Liver (tissue), 9 donors: ENCODE measurements around the gene ADGRF5. TPM values are rescaled to one million over a fixed set of nuclear protein-coding genes. Genes with fewer than 3 reads are reported as not detected.

Experiments used
- DNase-seq: peaks from one replicate; pipeline ENCODE4 v3.0.0-alpha.2; 2017; ENCODE audit warnings: low spot score
- H3K27ac ChIP-seq, 2 donors: one replicate each; pipeline ENCODE4 v1.7.0; 2013; ENCODE audit warnings: inconsistent platforms in 2 of 2, low read length in 2 of 2, control low read depth in 1 of 2, low read depth in 1 of 2, mild to moderate bottlenecking in 1 of 2
- H3K27me3 ChIP-seq, 4 donors: one replicate each; pipeline versions ENCODE4 v1.6.1 to v1.7.0; 2013; ENCODE audit warnings: low read length in 3 of 4, inconsistent platforms in 1 of 4, mild to moderate bottlenecking in 1 of 4, moderate library complexity in 1 of 4; ENCODE audit not compliant: control insufficient read depth in 4 of 4, insufficient read depth in 4 of 4
- H3K36me3 ChIP-seq, 4 donors: one replicate each; pipeline versions ENCODE4 v1.6.1 to v1.7.0; 2013; ENCODE audit warnings: low read length in 3 of 4, mild to moderate bottlenecking in 3 of 4, low read depth in 1 of 4, moderate library complexity in 1 of 4; ENCODE audit not compliant: control insufficient read depth in 4 of 4, insufficient read depth in 3 of 4
- H3K4me1 ChIP-seq, 4 donors: one replicate each; pipeline versions ENCODE4 v1.6.1 to v1.7.0; 2013; ENCODE audit warnings: low read length in 3 of 4, mild to moderate bottlenecking in 3 of 4, moderate library complexity in 1 of 4; ENCODE audit not compliant: control insufficient read depth in 4 of 4, insufficient read depth in 4 of 4
- H3K4me3 ChIP-seq, 3 donors: one replicate each; pipeline versions ENCODE4 v1.6.1 to v1.7.0; 2013; ENCODE audit warnings: low read length in 3 of 3, control low read depth in 1 of 3, low read depth in 1 of 3, mild to moderate bottlenecking in 1 of 3
- H3K9ac ChIP-seq, 2 donors: one replicate each; pipeline ENCODE4 v1.7.0; 2013; ENCODE audit warnings: low read length in 2 of 2, mild to moderate bottlenecking in 2 of 2, moderate library complexity in 2 of 2, control low read depth in 1 of 2, low read depth in 1 of 2
- H3K9me3 ChIP-seq, 4 donors: one replicate each; pipeline versions ENCODE4 v1.6.1 to v1.7.0; 2013; ENCODE audit warnings: low read length in 3 of 4; ENCODE audit not compliant: control insufficient read depth in 4 of 4
- EGR1 ChIP-seq, 2 donors: IDR thresholded peaks; 2 replicates each; pipeline ENCODE4 v1.6.1; 2016 to 2018; ENCODE audit warnings: antibody characterized with exemption in 2 of 2, low read depth in 2 of 2
- FOXA1 ChIP-seq: IDR thresholded peaks from 2 replicates; pipeline ENCODE4 v1.6.1; 2016; ENCODE audit warnings: antibody characterized with exemption
- FOXA2 ChIP-seq: IDR thresholded peaks from 2 replicates; pipeline ENCODE4 v1.6.1; 2016; ENCODE audit warnings: antibody characterized with exemption
- GABPA ChIP-seq, 2 donors: IDR thresholded peaks in 1 of 2; conservative IDR thresholded peaks in 1 of 2; 2 replicates each; pipeline ENCODE4 v1.6.1; 2016; ENCODE audit warnings: antibody characterized with exemption in 2 of 2, mild to moderate bottlenecking in 1 of 2, moderate library complexity in 1 of 2
- HNF4A ChIP-seq, 2 donors: conservative IDR thresholded peaks; 2 replicates each; pipeline ENCODE4 v1.6.1; 2016; ENCODE audit warnings: antibody characterized with exemption in 2 of 2, mild to moderate bottlenecking in 2 of 2
- MAX ChIP-seq: IDR thresholded peaks from 2 replicates; pipeline ENCODE4 v1.6.1; 2016; ENCODE audit warnings: antibody characterized with exemption
- RAD21 ChIP-seq, 2 donors: IDR thresholded peaks; 2 replicates each; pipeline ENCODE4 v1.6.1; 2016; ENCODE audit warnings: antibody characterized with exemption in 2 of 2, mild to moderate bottlenecking in 2 of 2
- RXRA ChIP-seq, 2 donors: IDR thresholded peaks; 2 replicates each; pipeline ENCODE4 v1.6.1; 2017 to 2018; ENCODE audit warnings: antibody characterized with exemption in 2 of 2, mild to moderate bottlenecking in 1 of 2
- SP1 ChIP-seq: IDR thresholded peaks from 2 replicates; pipeline ENCODE4 v1.6.1; 2018; ENCODE audit warnings: antibody characterized with exemption, mild to moderate bottlenecking
- TAF1 ChIP-seq: conservative IDR thresholded peaks from 2 replicates; pipeline ENCODE4 v1.6.1; 2016; ENCODE audit warnings: antibody characterized with exemption, mild to moderate bottlenecking
- YY1 ChIP-seq: IDR thresholded peaks from 2 replicates; pipeline ENCODE4 v1.6.1; 2016; ENCODE audit warnings: antibody characterized with exemption, mild to moderate bottlenecking
- ZBTB33 ChIP-seq: IDR thresholded peaks from 2 replicates; pipeline ENCODE4 v1.6.1; 2016; ENCODE audit warnings: antibody characterized with exemption
- WGBS: extraction: QIAGEN DNeasy Blood & Tissue Kit; methylation state at CpG from one replicate; pipeline ENCODE4 v1.1.7; 2013; 5-methylcytosine and 5-hydroxymethylcytosine counted together
- polyA plus RNA-seq, 2 donors: library from polyadenylated mRNA; stranded (reverse) in 1 of 2; unstranded in 1 of 2; fragments of 200-250 nt in 1 of 2; fragments of >200 nt in 1 of 2; fragmentation: Nextera tagmentation in 1 of 2; extraction: Ambion mirVana in 1 of 2; gene quantifications; one replicate each; pipeline versions ENCODE4 v1.2.1 to v1.2.3, GENCODE V29; 2013 to 2015
- total RNA-seq, 2 donors: library from RNA; depleted of rRNA; stranded (reverse); fragments of >200 nt; gene quantifications; one replicate each; pipeline ENCODE4 v1.2.3, GENCODE V29; 2014
- TF ChIP-seq, protein P1 (sequence below): fragments of 150-350 bp; IDR thresholded peaks from 2 replicates; pipeline ENCODE4 v1.5.1; 2017; ENCODE audit warnings: improper control_type of control experiment, low read depth, low read length; ENCODE audit not compliant: missing input control
- TF ChIP-seq, protein P2 (sequence below): IDR thresholded peaks from 2 replicates; pipeline ENCODE4 v1.6.1; 2016; ENCODE audit warnings: antibody characterized with exemption
- TF ChIP-seq, protein P3 (sequence below): IDR thresholded peaks from 2 replicates; pipeline ENCODE4 v1.6.1; 2016; ENCODE audit warnings: antibody characterized with exemption, mild to moderate bottlenecking
- donor health status: healthy.
- donor health status: healthy.
- donor health status: healthy.
- donor health status: healthy.
- donor health status: healthy.

Gene ADGRF5
- total and polyA plus RNA-seq, 4 donors = 4.9 to 19.9 (median 7.4) TPM

DNA sequence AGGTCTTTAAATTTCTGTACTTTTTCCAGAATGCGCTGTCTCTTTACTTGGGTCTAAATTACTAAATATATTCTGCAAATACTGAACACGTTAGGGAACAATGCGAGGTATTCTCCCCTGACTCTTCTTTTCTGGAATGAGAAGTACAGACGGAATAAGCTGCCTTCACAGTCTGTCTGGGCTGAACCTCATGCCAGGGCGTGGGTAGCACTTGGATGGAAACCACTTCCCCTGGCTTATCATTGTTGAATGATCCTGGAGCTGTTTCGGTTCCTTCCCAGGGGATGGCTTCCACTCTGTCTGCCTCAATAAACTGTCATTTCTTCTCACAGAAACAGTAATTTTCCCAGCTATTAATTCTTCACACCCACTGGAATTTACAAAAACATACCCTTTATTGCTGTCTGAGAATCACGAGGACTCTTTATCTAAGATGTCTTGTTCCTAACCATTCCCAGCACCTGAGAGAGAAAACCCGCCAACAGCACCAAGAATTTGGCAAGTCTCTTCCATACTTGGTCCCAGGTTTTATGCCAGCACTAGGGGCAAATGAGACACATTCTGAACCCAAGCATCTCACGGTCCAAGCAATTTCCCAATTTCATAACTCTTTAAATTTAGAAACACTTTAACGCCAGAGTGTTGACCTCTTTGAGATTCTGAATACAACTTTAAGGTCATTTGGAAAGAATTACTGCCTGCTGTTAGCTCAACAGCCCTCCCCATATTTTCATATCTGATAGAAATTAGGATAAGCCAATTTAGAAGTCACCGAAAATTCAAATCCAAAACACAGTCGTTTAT, 43.2 kb upstream of the ADGRF5 start:
- DNase-seq = no peak
- WGBS = 81% methylated on average over 12 of the region's 12 CpGs
- Histone ChIP-seq H3K4me1 (no peaks in the 10 kb centered on the region), H3K9me3 (no peaks in the 10 kb centered on the region), H3K36me3 (no peaks in the 10 kb centered on the region), H3K9ac (no peak overlapping the region), H3K4me3 (no peak overlapping the region), H3K27me3 (no peaks in the 10 kb centered on the region), H3K27ac (no peak overlapping the region)
- TF ChIP-seq HNF4A (conservative IDR thresholded peaks at IDR 0.05) (no peak), RXRA (IDR thresholded peaks at IDR 0.05) (no peak), YY1 (no peak), TAF1 (no peak), GABPA (IDR thresholded peaks at IDR 0.05 in 1 of 2, conservative IDR thresholded peaks at IDR 0.05 in 1 of 2) (no peak), FOXA2 (no peak), ZBTB33 (no peak)
- TF ChIP-seq, protein P1, sequence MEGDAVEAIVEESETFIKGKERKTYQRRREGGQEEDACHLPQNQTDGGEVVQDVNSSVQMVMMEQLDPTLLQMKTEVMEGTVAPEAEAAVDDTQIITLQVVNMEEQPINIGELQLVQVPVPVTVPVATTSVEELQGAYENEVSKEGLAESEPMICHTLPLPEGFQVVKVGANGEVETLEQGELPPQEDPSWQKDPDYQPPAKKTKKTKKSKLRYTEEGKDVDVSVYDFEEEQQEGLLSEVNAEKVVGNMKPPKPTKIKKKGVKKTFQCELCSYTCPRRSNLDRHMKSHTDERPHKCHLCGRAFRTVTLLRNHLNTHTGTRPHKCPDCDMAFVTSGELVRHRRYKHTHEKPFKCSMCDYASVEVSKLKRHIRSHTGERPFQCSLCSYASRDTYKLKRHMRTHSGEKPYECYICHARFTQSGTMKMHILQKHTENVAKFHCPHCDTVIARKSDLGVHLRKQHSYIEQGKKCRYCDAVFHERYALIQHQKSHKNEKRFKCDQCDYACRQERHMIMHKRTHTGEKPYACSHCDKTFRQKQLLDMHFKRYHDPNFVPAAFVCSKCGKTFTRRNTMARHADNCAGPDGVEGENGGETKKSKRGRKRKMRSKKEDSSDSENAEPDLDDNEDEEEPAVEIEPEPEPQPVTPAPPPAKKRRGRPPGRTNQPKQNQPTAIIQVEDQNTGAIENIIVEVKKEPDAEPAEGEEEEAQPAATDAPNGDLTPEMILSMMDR = no peak
- TF ChIP-seq, protein P2, sequence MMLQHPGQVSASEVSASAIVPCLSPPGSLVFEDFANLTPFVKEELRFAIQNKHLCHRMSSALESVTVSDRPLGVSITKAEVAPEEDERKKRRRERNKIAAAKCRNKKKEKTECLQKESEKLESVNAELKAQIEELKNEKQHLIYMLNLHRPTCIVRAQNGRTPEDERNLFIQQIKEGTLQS = no peak

- Histone ChIP-seq H3K9ac (no peak overlapping the region), H3K27me3 (no peaks in the 10 kb centered on the region), H3K4me3 (no peak overlapping the region), H3K4me1 (no peaks in the 10 kb centered on the region), H3K9me3 (no peaks in the 10 kb centered on the region), H3K36me3 (no peaks in the 10 kb centered on the region), H3K27ac (no peak overlapping the region)
- no peak for TF ChIP-seq RAD21 (IDR thresholded peaks at IDR 0.05)
- TF ChIP-seq, protein P2 = no peak
- TF ChIP-seq HNF4A (conservative IDR thresholded peaks at IDR 0.05) = no peak
- TF ChIP-seq, protein P3, sequence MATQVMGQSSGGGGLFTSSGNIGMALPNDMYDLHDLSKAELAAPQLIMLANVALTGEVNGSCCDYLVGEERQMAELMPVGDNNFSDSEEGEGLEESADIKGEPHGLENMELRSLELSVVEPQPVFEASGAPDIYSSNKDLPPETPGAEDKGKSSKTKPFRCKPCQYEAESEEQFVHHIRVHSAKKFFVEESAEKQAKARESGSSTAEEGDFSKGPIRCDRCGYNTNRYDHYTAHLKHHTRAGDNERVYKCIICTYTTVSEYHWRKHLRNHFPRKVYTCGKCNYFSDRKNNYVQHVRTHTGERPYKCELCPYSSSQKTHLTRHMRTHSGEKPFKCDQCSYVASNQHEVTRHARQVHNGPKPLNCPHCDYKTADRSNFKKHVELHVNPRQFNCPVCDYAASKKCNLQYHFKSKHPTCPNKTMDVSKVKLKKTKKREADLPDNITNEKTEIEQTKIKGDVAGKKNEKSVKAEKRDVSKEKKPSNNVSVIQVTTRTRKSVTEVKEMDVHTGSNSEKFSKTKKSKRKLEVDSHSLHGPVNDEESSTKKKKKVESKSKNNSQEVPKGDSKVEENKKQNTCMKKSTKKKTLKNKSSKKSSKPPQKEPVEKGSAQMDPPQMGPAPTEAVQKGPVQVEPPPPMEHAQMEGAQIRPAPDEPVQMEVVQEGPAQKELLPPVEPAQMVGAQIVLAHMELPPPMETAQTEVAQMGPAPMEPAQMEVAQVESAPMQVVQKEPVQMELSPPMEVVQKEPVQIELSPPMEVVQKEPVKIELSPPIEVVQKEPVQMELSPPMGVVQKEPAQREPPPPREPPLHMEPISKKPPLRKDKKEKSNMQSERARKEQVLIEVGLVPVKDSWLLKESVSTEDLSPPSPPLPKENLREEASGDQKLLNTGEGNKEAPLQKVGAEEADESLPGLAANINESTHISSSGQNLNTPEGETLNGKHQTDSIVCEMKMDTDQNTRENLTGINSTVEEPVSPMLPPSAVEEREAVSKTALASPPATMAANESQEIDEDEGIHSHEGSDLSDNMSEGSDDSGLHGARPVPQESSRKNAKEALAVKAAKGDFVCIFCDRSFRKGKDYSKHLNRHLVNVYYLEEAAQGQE = no peak
- no peak for TF ChIP-seq SP1
- no peak for TF ChIP-seq RXRA (IDR thresholded peaks at IDR 0.05)
- TF ChIP-seq GABPA (IDR thresholded peaks at IDR 0.05 in 1 of 2, conservative IDR thresholded peaks at IDR 0.05 in 1 of 2) = no peak
- no peak for TF ChIP-seq FOXA1
- TF ChIP-seq FOXA2 = no peak
- no peak for TF ChIP-seq ZBTB33
- no peak for TF ChIP-seq MAX
- no peak for TF ChIP-seq EGR1 (IDR thresholded peaks at IDR 0.05; ENCODE audit: low read depth in 2 of 2)
- TF ChIP-seq YY1 = no peak
- 85% methylated on average over 5 of the region's 5 CpGs for WGBS
- no peak for DNase-seq
Observed at GRCh38 chr6:46963626-46964025, 41.9 kb upstream of the ADGRF5 start.
